Stimulated activated CD4-positive, alpha-beta T cell treated with anti-CD3 and anti-CD28 coated beads, TNF-alpha, amount 100 ng/mL, for 4 hours (primary cell): ENCODE results near the gene KRTAP4-11.
"Not testable (repeated sequence)": the region's sequence is repeated elsewhere in the genome, so short reads cannot be mapped to it uniquely, and the experiment has no call there.

Experiments used
- DNase-seq, 3 experiments: peaks; one replicate each; pipeline ENCODE4 v3.0.0-alpha.2; 2020; ENCODE audit warnings: low read depth in 3 of 3

The KRTAP4-11 gene

GRCh38 chr17:41084100-41084856 lies 33.9 kb downstream of the KRTAP4-11 start, which contains the start of gene KRTAP4-7:
Gene KRTAP4-7 (plus strand): TSS chr17:41084150. CDS start chr17:41084207, 57 bp downstream.
- not testable (repeated sequence) for DNase-seq

GRCh38 chr17:41083427-41083826 lies 34.7 kb downstream of the KRTAP4-11 start:
- DNase-seq = not testable (repeated sequence)

GRCh38 chr17:41082626-41083025 lies 35.5 kb downstream of the KRTAP4-11 start:
- no peak for DNase-seq

GRCh38 chr17:41076788-41077187 lies 41.4 kb downstream of the KRTAP4-11 start:
- no peak for DNase-seq

- DNase-seq = no peak
Measured at GRCh38 chr17:41073676-41074075, 44.5 kb downstream of the KRTAP4-11 start.

GRCh38 chr17:41071606-41072360 lies 46.4 kb downstream of the KRTAP4-11 start:
- no peak for DNase-seq

GRCh38 chr17:41069031-41069430 lies 49.1 kb downstream of the KRTAP4-11 start:
- no peak for DNase-seq

GRCh38 chr17:41067281-41067680 lies 50.9 kb downstream of the KRTAP4-11 start:
- no peak for DNase-seq
